Upper lobe of left lung (tissue), 6 donors: ENCODE data around the gene SHC2. TPM values are rescaled to one million over a fixed set of nuclear protein-coding genes. Genes with fewer than 3 reads are reported as not detected.

ENCODE experiments used
- ATAC-seq, 2 donors: fragments of 200-7000 bp; cut with Tn5 transposase; one replicate each; pipeline ENCODE4 v1.9.1; 2022; ENCODE audit warnings: mild to moderate bottlenecking in 2 of 2, moderate library complexity in 2 of 2; ENCODE audit not compliant: low FRiP score in 2 of 2
- DNase-seq, 2 donors: peaks; one replicate each; pipeline ENCODE4 v3.0.0-alpha.2; 2019 to 2020
- H3K27ac ChIP-seq, 4 donors: fragments of 200-600 bp; sonication (generic); one replicate each; pipeline ENCODE4 v1.5.1; 2016 to 2019
- H3K27me3 ChIP-seq, 4 donors: fragments of 200-600 bp; sonication (generic); one replicate each; pipeline ENCODE4 v1.5.1; 2017 to 2019
- H3K36me3 ChIP-seq, 4 donors: fragments of 200-600 bp; sonication (generic); one replicate each; pipeline ENCODE4 v1.5.1; 2016 to 2019
- H3K4me1 ChIP-seq, 4 donors: fragments of 200-600 bp; sonication (generic); one replicate each; pipeline ENCODE4 v1.5.1; 2018 to 2019
- H3K4me3 ChIP-seq, 4 donors: fragments of 200-600 bp; sonication (generic); one replicate each; pipeline ENCODE4 v1.5.1; 2017 to 2019; ENCODE audit warnings: mild to moderate bottlenecking in 2 of 4, moderate library complexity in 1 of 4
- H3K9me3 ChIP-seq, 4 donors: fragments of 200-600 bp; sonication (generic); one replicate each; pipeline ENCODE4 v1.5.1; 2018 to 2019
- CTCF ChIP-seq, 6 experiments: fragments of 450-650 bp in 4 of 6; fragments of 200-600 bp in 2 of 6; sonication (generic) in 2 of 6; IDR thresholded peaks; one replicate each; pipeline ENCODE4 v1.5.1; 2016 to 2019; ENCODE audit warnings: antibody characterized with exemption in 6 of 6
- EP300 ChIP-seq, 4 donors: sonication (generic); formaldehyde crosslinking; IDR thresholded peaks; one replicate each; pipeline ENCODE4 v1.5.1; 2017; ENCODE audit warnings: antibody characterized with exemption in 4 of 4, control low read depth in 2 of 4
- POLR2A ChIP-seq, 4 donors: fragments of 450-650 bp; IDR thresholded peaks; one replicate each; pipeline ENCODE4 v1.5.1; 2016 to 2017; ENCODE audit warnings: antibody characterized with exemption in 4 of 4, mild to moderate bottlenecking in 2 of 4
- POLR2AphosphoS5 ChIP-seq, 2 donors: sonication (generic); formaldehyde crosslinking; IDR thresholded peaks; one replicate each; pipeline ENCODE4 v1.5.1; 2017; ENCODE audit warnings: antibody characterized with exemption in 2 of 2
- WGBS, 2 donors: methylation state at CpG; one replicate each; pipeline ENCODE4 v1.1.5; 2017 to 2018; 5-methylcytosine and 5-hydroxymethylcytosine counted together
- total RNA-seq, 6 donors: library from RNA; depleted of rRNA in 4 of 6; stranded (reverse); fragments of >200 nt in 4 of 6; gene quantifications; one replicate each; pipeline versions ENCODE4 v1.1.0 to v1.2.1, GENCODE V29; 2016 to 2021
- donor health status: DM: no; HTN: no; CAD: no; lungs with moderate emphysema.
- donor health status: DM: no; HTN: yes; CAD: no; lungs with severe emphysema.

SHC2 gene
- total RNA-seq, 6 donors from 2014 or later: 10.5 to 104 (median 22.5) TPM

GRCh38 chr19:488505-489417, 27.9 kb upstream of the SHC2 start:
- DNase-seq (peak; percentile 95 to 100), ATAC-seq (peak; percentile 94 to 98)
- H3K4me3 ChIP-seq: peak overlapping the region; percentile 95 to 98 (median 98)
- peaks cover 0 to 10% (median 0%) of the 10 kb centered on the region in 4 donors for H3K27me3 ChIP-seq
- 0 to 1% methylated on average over 13 to 41 of the region's 114 CpGs for WGBS, 2 donors
- no peaks in the 10 kb centered on the region for H3K36me3 ChIP-seq
- no peaks in the 10 kb centered on the region for H3K9me3 ChIP-seq
- H3K27ac ChIP-seq: peak overlapping the region; percentile 86 to 97 (median 96)
- H3K4me1 ChIP-seq: peaks cover 6 to 9% (median 7%) of the 10 kb centered on the region in 4 donors
- TF ChIP-seq POLR2AphosphoS5 (IDR thresholded peaks at IDR 0.05) (peak; percentile 85 to 89), EP300 (IDR thresholded peaks at IDR 0.05) (no peak), CTCF (IDR thresholded peaks at IDR 0.05) (peak in 5 of 6 experiments; percentile 14 to 65 (median 55)), POLR2A (IDR thresholded peaks at IDR 0.05) (peak in 3 of 4 donors; percentile 55 to 94 (median 74))

GRCh38 chr19:485583-486236, 24.9 kb upstream of the SHC2 start:
- Histone ChIP-seq H3K27me3 (peaks cover 0 to 10% (median 0%) of the 10 kb centered on the region in 4 donors), H3K4me1 (peaks cover 6 to 9% (median 7%) of the 10 kb centered on the region in 4 donors), H3K36me3 (no peaks in the 10 kb centered on the region), H3K27ac (no peak overlapping the region), H3K9me3 (no peaks in the 10 kb centered on the region), H3K4me3 (no peak overlapping the region)
- 29 to 34% methylated on average over 7 to 20 of the region's 23 CpGs for WGBS, 2 donors
- ATAC-seq: peak in 1 of 2 donors; percentile 45
- peak in 1 of 2 donors; percentile 76 for DNase-seq
- TF ChIP-seq CTCF (IDR thresholded peaks at IDR 0.05) (no peak), POLR2A (IDR thresholded peaks at IDR 0.05) (no peak), POLR2AphosphoS5 (IDR thresholded peaks at IDR 0.05) (no peak), EP300 (IDR thresholded peaks at IDR 0.05) (no peak)

GRCh38 chr19:485077-485476, 24.2 kb upstream of the SHC2 start:
- H3K4me3 ChIP-seq: no peak overlapping the region
- TF ChIP-seq POLR2A (IDR thresholded peaks at IDR 0.05) (no peak), EP300 (IDR thresholded peaks at IDR 0.05) (no peak), POLR2AphosphoS5 (IDR thresholded peaks at IDR 0.05) (no peak), CTCF (IDR thresholded peaks at IDR 0.05) (no peak)

GRCh38 chr19:484494-484893, 23.7 kb upstream of the SHC2 start:
- Histone ChIP-seq H3K9me3 (no peaks in the 10 kb centered on the region), H3K27me3 (peaks cover 0 to 10% (median 0%) of the 10 kb centered on the region in 4 donors), H3K27ac (no peak overlapping the region), H3K36me3 (no peaks in the 10 kb centered on the region), H3K4me3 (no peak overlapping the region), H3K4me1 (peaks cover 3 to 9% (median 7%) of the 10 kb centered on the region in 4 donors)
- DNase-seq (peak in 1 of 2 donors; percentile 63), ATAC-seq (no peak)
- no peak for TF ChIP-seq CTCF (IDR thresholded peaks at IDR 0.05)
- no peak for TF ChIP-seq POLR2A (IDR thresholded peaks at IDR 0.05)
- TF ChIP-seq POLR2AphosphoS5 (IDR thresholded peaks at IDR 0.05): no peak
- no peak for TF ChIP-seq EP300 (IDR thresholded peaks at IDR 0.05)
- 71 to 72% methylated on average over 14 to 15 of the region's 15 CpGs for WGBS, 2 donors

More at GRCh38 chr19:485077-485476, 24.2 kb upstream of the SHC2 start:
- DNase-seq (peak in 1 of 2 donors; percentile 78), ATAC-seq (no peak)
- H3K27me3 ChIP-seq: peaks cover 0 to 10% (median 0%) of the 10 kb centered on the region in 4 donors
- peaks cover 7 to 10% (median 8%) of the 10 kb centered on the region in 4 donors for H3K4me1 ChIP-seq
- H3K9me3 ChIP-seq: no peaks in the 10 kb centered on the region
- H3K27ac ChIP-seq: no peak overlapping the region
- no peaks in the 10 kb centered on the region for H3K36me3 ChIP-seq
- 76 to 86% methylated on average over 11 to 22 of the region's 22 CpGs for WGBS, 2 donors
